Ascending aorta (tissue), 2 donors: ENCODE results near the gene TEX35. TPM values are rescaled to one million over a fixed set of nuclear protein-coding genes. Genes with fewer than 3 reads are reported as not detected.

ENCODE experiments used
- DNase-seq, 2 donors: peaks; one replicate each; pipeline ENCODE4 v3.0.0-alpha.2; 2019; ENCODE audit warnings: low spot score in 2 of 2
- H3K27ac ChIP-seq, 2 donors: fragments of 200-600 bp; sonication (generic); one replicate each; pipeline ENCODE4 v1.5.1; 2016 to 2017; ENCODE audit warnings: mild to moderate bottlenecking in 1 of 2
- H3K27me3 ChIP-seq: fragments of 200-600 bp; sonication (generic); one replicate; pipeline ENCODE4 v1.5.1; 2017
- H3K36me3 ChIP-seq, 2 donors: fragments of 200-600 bp; sonication (generic); one replicate each; pipeline ENCODE4 v1.5.1; 2016
- H3K4me1 ChIP-seq, 2 donors: fragments of 200-600 bp; sonication (generic); one replicate each; pipeline ENCODE4 v1.5.1; 2016 to 2017; ENCODE audit warnings: mild to moderate bottlenecking in 1 of 2
- H3K4me3 ChIP-seq, 2 donors: fragments of 200-600 bp; sonication (generic); one replicate each; pipeline ENCODE4 v1.5.1; 2016 to 2017; ENCODE audit warnings: mild to moderate bottlenecking in 1 of 2
- H3K9me3 ChIP-seq, 2 donors: fragments of 200-600 bp; sonication (generic); one replicate each; pipeline ENCODE4 v1.5.1; 2016
- intact Hi-C: fragments of 100-400 bp; cut with DNase I; formaldehyde crosslinking; loops from one replicate; pipeline ENCODE4 v1.15.1; 2023
- total RNA-seq: library from RNA; depleted of rRNA; stranded (reverse); fragments of >200 nt; gene quantifications from one replicate; pipeline ENCODE4 v1.1.0, GENCODE V29; 2016
- TF ChIP-seq, protein P1 (sequence below), 3 experiments: fragments of 200-600 bp in 2 of 3; fragments of 450-650 bp in 1 of 3; sonication (generic) in 2 of 3; IDR thresholded peaks; one replicate each; pipeline ENCODE4 v1.5.1; 2016 to 2019; ENCODE audit warnings: antibody characterized with exemption in 3 of 3, mild to moderate bottlenecking in 1 of 3, moderate library complexity in 1 of 3

The TEX35 gene
- total RNA-seq, 1 donor from 2014 or later, result not detected

DNA sequence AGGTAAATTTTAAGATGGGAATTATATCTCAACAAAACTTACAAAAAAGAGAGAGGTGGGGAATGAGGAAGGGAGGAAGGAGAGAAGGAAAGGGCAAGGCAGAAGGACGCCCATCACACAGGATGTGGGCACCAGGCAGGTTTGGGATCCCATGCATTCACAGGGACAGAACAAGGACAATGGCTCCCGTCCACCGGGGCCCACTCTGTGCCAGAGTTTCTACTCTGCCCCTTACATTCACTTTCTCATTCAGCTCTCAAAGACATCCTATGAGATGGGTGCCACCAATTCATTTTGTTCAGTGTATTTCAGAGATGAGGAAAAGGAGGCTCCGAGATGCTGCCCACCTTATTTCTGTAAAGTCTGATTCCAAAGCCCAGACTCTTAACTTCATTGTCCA, 23.5 kb upstream of the TEX35 start:
- no peak overlapping the region for H3K4me3 ChIP-seq
- TF ChIP-seq, protein P1, sequence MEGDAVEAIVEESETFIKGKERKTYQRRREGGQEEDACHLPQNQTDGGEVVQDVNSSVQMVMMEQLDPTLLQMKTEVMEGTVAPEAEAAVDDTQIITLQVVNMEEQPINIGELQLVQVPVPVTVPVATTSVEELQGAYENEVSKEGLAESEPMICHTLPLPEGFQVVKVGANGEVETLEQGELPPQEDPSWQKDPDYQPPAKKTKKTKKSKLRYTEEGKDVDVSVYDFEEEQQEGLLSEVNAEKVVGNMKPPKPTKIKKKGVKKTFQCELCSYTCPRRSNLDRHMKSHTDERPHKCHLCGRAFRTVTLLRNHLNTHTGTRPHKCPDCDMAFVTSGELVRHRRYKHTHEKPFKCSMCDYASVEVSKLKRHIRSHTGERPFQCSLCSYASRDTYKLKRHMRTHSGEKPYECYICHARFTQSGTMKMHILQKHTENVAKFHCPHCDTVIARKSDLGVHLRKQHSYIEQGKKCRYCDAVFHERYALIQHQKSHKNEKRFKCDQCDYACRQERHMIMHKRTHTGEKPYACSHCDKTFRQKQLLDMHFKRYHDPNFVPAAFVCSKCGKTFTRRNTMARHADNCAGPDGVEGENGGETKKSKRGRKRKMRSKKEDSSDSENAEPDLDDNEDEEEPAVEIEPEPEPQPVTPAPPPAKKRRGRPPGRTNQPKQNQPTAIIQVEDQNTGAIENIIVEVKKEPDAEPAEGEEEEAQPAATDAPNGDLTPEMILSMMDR (IDR thresholded peaks at IDR 0.05), result no peak
- peaks cover 0 to 4% of the 10 kb centered on the region in 2 donors for H3K4me1 ChIP-seq
- no peaks in the 10 kb centered on the region for H3K27me3 ChIP-seq
- intact Hi-C loops, result loop anchor here (10.0 kb wide), 1 partner anchor 185 kb away; no protein-coding TSS in a partner anchor
- H3K27ac ChIP-seq, result no peak overlapping the region
- H3K36me3 ChIP-seq, result no peaks in the 10 kb centered on the region
- no peaks in the 10 kb centered on the region for H3K9me3 ChIP-seq
- no peak for DNase-seq

DNA sequence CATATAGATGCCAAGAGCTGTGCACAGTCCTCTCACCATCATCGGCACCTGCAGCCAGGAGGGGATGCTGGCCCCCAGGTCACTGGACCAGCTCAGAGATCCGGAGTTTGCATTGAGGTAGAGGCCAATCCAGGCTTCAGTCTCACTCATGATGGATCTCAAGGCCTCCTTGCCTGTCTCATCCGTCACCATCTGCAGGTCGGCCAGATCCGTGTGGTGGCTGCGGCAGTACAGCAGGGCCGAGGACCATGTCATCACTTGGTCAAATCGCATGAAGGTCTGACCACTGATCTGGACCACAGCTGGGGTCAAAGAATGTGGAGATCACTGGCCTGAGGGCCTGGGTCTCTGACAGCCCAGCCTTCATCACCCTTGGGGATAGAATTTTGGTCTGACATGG, 22.8 kb upstream of the TEX35 start:
- intact Hi-C loops, result no loop called here

DNA sequence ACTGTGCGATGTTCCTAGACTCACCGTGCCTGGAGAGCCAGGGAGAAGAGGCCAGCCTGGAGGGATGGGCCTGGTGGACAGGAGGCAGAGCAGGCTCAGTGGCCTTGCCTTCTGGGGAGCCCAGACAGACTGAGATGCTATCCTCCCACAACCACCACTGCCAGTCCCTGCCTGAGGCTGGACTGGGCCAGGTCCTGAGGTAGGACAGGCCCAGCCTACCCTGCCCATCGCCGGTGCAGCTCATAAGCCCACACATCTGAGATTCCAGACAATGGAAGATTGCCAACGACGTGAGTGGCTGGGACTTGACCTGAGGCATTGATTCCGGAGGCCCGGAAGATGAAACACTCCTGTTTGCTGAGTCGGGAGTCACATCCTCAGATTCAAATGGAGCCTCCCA, 21.9 kb upstream of the TEX35 start:
- H3K4me1 ChIP-seq, result peaks cover 0 to 4% of the 10 kb centered on the region in 2 donors
- no peaks in the 10 kb centered on the region for H3K36me3 ChIP-seq
- DNase-seq, result no peak
- no peak overlapping the region for H3K4me3 ChIP-seq
- H3K27ac ChIP-seq, result no peak overlapping the region
- H3K9me3 ChIP-seq, result no peaks in the 10 kb centered on the region
- TF ChIP-seq, protein P1 (IDR thresholded peaks at IDR 0.05), result no peak
- H3K27me3 ChIP-seq, result no peaks in the 10 kb centered on the region
- intact Hi-C loops, result no loop called here

More for the DNA sequence above, 22.8 kb upstream of the TEX35 start:
- peaks cover 0 to 4% of the 10 kb centered on the region in 2 donors for H3K4me1 ChIP-seq
- no peak overlapping the region for H3K27ac ChIP-seq
- H3K4me3 ChIP-seq, result no peak overlapping the region
- DNase-seq, result no peak
- no peaks in the 10 kb centered on the region for H3K27me3 ChIP-seq
- TF ChIP-seq, protein P1 (IDR thresholded peaks at IDR 0.05), result no peak
- no peaks in the 10 kb centered on the region for H3K36me3 ChIP-seq
- no peaks in the 10 kb centered on the region for H3K9me3 ChIP-seq

DNA sequence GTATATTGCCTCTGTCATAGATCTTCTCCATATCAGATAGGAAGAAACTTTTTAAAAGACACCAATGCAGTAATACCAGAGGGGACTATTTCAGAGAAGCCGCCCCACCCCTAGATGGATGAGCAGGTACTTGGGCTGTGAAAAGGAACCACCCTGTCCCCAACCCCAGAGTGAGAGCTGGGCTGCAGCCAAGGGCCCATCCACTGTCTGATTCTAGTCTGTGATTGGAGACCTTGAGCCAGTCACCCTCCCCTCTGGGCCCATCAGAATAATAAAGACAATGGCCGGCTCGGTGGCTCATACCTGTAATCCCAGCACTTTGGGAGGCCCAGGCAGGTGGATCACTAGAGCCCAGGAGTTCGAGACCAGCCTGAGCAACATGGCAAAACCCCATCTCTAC, 21.2 kb upstream of the TEX35 start:
- intact Hi-C loops, result no loop called here
- Histone ChIP-seq H3K36me3 (no peaks in the 10 kb centered on the region), H3K27ac (no peak overlapping the region), H3K4me1 (no peaks in the 10 kb centered on the region), H3K4me3 (no peak overlapping the region), H3K9me3 (no peaks in the 10 kb centered on the region), H3K27me3 (no peaks in the 10 kb centered on the region)
- TF ChIP-seq, protein P1 (IDR thresholded peaks at IDR 0.05), result no peak
- DNase-seq, result no peak

DNA sequence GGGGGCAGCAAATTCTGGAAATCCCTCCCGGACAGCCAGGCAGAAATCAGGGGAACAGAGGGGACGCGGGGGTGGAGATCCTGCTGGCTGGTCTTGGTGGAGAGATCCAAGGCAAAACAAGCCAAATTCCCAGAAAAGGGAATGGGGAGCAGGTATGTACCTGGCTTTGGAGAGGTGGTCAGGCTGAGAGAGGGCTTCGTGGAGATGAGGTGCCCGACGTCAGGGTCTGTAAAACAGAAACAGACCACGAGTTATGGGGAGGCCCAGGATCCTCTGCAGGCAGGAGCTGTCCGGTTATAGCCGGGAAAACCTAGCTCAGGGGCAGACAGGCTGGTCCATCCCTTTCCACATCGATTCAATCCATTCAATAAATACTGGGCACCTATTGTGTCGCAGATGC, 20.6 kb upstream of the TEX35 start:
- Histone ChIP-seq H3K4me3 (no peak overlapping the region), H3K27ac (no peak overlapping the region), H3K4me1 (no peaks in the 10 kb centered on the region), H3K9me3 (no peaks in the 10 kb centered on the region), H3K36me3 (no peaks in the 10 kb centered on the region), H3K27me3 (no peaks in the 10 kb centered on the region)
- DNase-seq, result no peak
- TF ChIP-seq, protein P1 (IDR thresholded peaks at IDR 0.05), result no peak
- intact Hi-C loops, result no loop called here

DNA sequence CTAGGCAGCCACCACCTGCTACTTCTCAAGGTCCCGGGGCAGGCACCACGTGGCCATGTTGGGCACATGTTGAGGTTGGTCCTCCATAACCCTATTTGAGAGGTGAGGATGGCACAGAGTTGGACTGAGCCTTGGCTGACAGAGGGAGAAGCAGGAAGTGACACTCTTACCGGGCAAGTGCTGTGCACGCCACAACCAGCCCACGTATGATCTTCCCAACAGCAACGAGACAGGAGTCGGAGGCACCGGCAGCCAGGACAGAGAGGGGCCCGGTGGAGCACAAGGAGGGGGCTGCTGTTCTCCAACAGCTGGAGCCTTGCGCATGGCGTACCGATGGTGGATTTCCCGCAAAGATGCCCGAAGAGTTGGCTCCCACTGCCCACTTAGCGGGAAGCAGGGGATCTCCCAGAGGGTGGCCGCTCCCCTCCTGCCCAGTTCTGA, 19.6 kb upstream of the TEX35 start:
- H3K36me3 ChIP-seq, result no peaks in the 10 kb centered on the region
- no peak for DNase-seq
- H3K4me1 ChIP-seq, result no peaks in the 10 kb centered on the region
- intact Hi-C loops, result no loop called here
- TF ChIP-seq, protein P1 (IDR thresholded peaks at IDR 0.05), result no peak
- H3K4me3 ChIP-seq, result no peak overlapping the region
- no peaks in the 10 kb centered on the region for H3K9me3 ChIP-seq
- no peak overlapping the region for H3K27ac ChIP-seq
- H3K27me3 ChIP-seq, result no peaks in the 10 kb centered on the region
